Chondrocyte (in vitro differentiated cells): Measurements from ENCODE around the gene SH3BP2. TPM values are rescaled to one million over a fixed set of nuclear protein-coding genes. Genes with fewer than 3 reads are reported as not detected.

Experiments used
- DNase-seq: peaks from one replicate; pipeline ENCODE4 v3.0.0; 2021; ENCODE audit warnings: mixed read lengths, low spot score
- H3K27ac Mint-ChIP-seq: one replicate; pipeline ENCODE4 v1.8.0; 2021; ENCODE audit warnings: mild to moderate bottlenecking, moderate library complexity, mixed read lengths; ENCODE audit not compliant: unreplicated experiment
- H3K27me3 Mint-ChIP-seq: 2 replicates; pipeline ENCODE4 v1.8.0; 2021; ENCODE audit warnings: low read depth, mixed read lengths
- H3K36me3 Mint-ChIP-seq: 2 replicates; pipeline ENCODE4 v1.8.0; 2021; ENCODE audit warnings: low read depth, mixed read lengths
- H3K4me1 Mint-ChIP-seq: 2 replicates; pipeline ENCODE4 v1.8.0; 2021; ENCODE audit warnings: low read depth, mild to moderate bottlenecking, mixed read lengths
- H3K4me3 Mint-ChIP-seq: one replicate; pipeline ENCODE4 v1.8.0; 2021; ENCODE audit warnings: mild to moderate bottlenecking, moderate library complexity, mixed read lengths; ENCODE audit not compliant: unreplicated experiment
- H3K9me3 Mint-ChIP-seq: 2 replicates; pipeline ENCODE4 v1.8.0; 2021; ENCODE audit warnings: low read depth, mixed read lengths
- CTCF ChIP-seq: fragments of 200-600 bp; sonication (generic); IDR thresholded peaks from 2 replicates; pipeline ENCODE4 v1.5.0; 2021; ENCODE audit warnings: antibody characterized with exemption, mild to moderate bottlenecking, moderate library complexity
- total RNA-seq: library from RNA; stranded (reverse); gene quantifications from 3 replicates; pipeline ENCODE4 v1.2.1, GENCODE V29; 2021

SH3BP2 gene
- total RNA-seq, 1 donor from 2014 or later = 59.8 TPM

- peak overlapping the region; percentile 80 for H3K4me3 Mint-ChIP-seq
- H3K4me1 Mint-ChIP-seq = peaks cover 23% of the 10 kb centered on the region
- H3K36me3 Mint-ChIP-seq = no peaks in the 10 kb centered on the region
- no peaks in the 10 kb centered on the region for H3K9me3 Mint-ChIP-seq
- TF ChIP-seq CTCF = no peak
- no peak for DNase-seq
- peak overlapping the region; percentile 74 for H3K27ac Mint-ChIP-seq
- no peaks in the 10 kb centered on the region for H3K27me3 Mint-ChIP-seq
Measured at GRCh38 chr4:2754848-2755819, 37.8 kb upstream of the SH3BP2 start.

GRCh38 chr4:2755821-2756690, 36.8 kb upstream of the SH3BP2 start, which contains the start of gene TNIP2:
TNIP2 (minus strand) TSS chr4:2756336; CDS start chr4:2756289, 47 bp downstream.
- H3K27ac Mint-ChIP-seq = peak within 1 kb of the TSS; percentile 74
- no peak for DNase-seq
- H3K4me1 Mint-ChIP-seq = peaks cover 18% of the 10 kb centered on the region
- peak; percentile 74 for TF ChIP-seq CTCF
- H3K4me3 Mint-ChIP-seq = peak within 1 kb of the TSS; percentile 80
- no peaks in the 10 kb centered on the region for H3K36me3 Mint-ChIP-seq
- no peaks in the 10 kb centered on the region for H3K9me3 Mint-ChIP-seq
- H3K27me3 Mint-ChIP-seq = no peaks in the 10 kb centered on the region

- Mint-ChIP-seq H3K27me3 (no peaks in the 10 kb centered on the region), H3K9me3 (no peaks in the 10 kb centered on the region), H3K36me3 (no peaks in the 10 kb centered on the region), H3K27ac (peak overlapping the region; percentile 45), H3K4me3 (peak overlapping the region; percentile 56), H3K4me1 (peaks cover 18% of the 10 kb centered on the region)
- no peak for DNase-seq
- no peak for TF ChIP-seq CTCF
Measured at GRCh38 chr4:2756691-2757350, 36.1 kb upstream of the SH3BP2 start.

GRCh38 chr4:2757426-2757825, 35.5 kb upstream of the SH3BP2 start:
- peak overlapping the region; percentile 28 for H3K4me3 Mint-ChIP-seq
- no peak overlapping the region for H3K27ac Mint-ChIP-seq
- DNase-seq = no peak
- no peak for TF ChIP-seq CTCF
- H3K9me3 Mint-ChIP-seq = no peaks in the 10 kb centered on the region
- no peaks in the 10 kb centered on the region for H3K36me3 Mint-ChIP-seq
- H3K27me3 Mint-ChIP-seq = no peaks in the 10 kb centered on the region
- H3K4me1 Mint-ChIP-seq = peaks cover 18% of the 10 kb centered on the region
